RPMI7951 (cell line): ENCODE data around the gene SIX1. TPM values are rescaled to one million over a fixed set of nuclear protein-coding genes. Genes with fewer than 3 reads are reported as not detected.

Source experiments
- DNase-seq: peaks from one replicate; pipeline ENCODE4 v3.0.0-alpha.2; 2012; ENCODE audit warnings: low read depth
- total RNA-seq: library from RNA; depleted of rRNA; stranded (reverse); fragments of >200 nt; shearing (Covaris generic); gene quantifications from 2 replicates; pipeline ENCODE4 v1.2.3, GENCODE V29; 2014; rRNA removed

SIX1 gene
- total RNA-seq: 6.7 and 7.7 TPM in 2 replicates

GRCh38 chr14:60648934-60649874 is at the start of gene SIX1:
TSS of gene SIX1 (minus strand) at chr14:60649477. CDS start at chr14:60649189, 288 bp downstream.
- DNase-seq: peak; percentile 92

DNA sequence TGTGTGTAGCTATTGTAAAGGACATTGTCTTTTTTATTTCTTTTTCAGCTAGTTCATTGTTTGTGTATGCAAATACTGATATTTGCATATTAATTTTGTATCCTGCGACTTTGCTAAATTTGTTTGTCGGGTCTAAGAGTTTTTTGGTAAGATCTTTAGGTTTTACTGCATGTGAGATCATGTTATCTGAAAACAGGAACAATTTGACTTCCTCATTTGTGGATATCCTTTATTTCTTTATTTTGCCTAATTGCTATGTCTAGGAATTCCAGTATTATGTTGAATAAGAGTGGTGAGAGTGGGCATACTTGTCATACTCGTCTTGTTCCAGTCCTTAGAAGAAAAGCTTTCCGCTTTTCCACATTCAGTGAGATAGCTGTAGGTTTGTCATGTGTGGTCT is 46.0 kb upstream of the SIX1 start:
- DNase-seq: no peak

- DNase-seq: no peak
Measured at GRCh38 chr14:60691383-60692113, 42.3 kb upstream of the SIX1 start.

GRCh38 chr14:60686865-60687264 is 37.6 kb upstream of the SIX1 start:
- DNase-seq: no peak

DNA sequence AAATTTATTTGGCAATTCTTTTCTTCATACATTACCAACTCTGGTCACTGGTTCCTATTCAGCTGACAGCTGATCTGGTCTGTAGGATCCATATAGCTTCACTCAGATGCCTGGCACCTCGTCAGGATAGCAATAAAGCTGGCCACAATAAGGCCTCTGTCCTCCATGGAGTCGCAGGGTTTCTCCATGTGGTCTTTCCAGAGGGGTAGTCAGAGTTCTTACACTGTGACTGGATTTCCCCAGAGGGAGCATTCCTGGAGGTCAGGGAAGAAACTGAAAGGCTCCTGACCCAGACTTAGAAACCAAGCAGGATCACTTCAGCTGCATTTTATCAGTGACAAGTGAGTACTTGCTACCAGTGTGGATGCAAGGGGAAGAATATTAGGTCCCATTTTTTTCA is 34.9 kb upstream of the SIX1 start:
- peak; percentile 14 for DNase-seq

DNA sequence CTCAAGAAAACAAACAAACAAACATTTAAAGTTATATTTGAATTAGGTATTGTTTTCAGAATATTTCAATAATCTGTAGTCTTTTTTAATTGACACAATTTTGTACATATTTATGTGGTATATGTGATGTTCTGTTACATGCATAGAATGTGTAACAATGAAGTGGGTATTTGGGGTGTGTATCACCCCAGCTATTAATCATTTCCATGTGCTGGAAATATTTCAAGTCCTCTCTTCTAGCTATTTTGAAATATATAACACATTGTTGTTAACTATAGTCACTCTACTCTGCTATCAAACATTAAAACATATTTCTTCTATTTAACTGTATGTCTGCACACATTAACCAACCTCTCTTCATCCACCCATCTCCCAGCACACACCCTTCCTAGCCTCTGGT is 32.0 kb upstream of the SIX1 start:
- DNase-seq: no peak

DNA sequence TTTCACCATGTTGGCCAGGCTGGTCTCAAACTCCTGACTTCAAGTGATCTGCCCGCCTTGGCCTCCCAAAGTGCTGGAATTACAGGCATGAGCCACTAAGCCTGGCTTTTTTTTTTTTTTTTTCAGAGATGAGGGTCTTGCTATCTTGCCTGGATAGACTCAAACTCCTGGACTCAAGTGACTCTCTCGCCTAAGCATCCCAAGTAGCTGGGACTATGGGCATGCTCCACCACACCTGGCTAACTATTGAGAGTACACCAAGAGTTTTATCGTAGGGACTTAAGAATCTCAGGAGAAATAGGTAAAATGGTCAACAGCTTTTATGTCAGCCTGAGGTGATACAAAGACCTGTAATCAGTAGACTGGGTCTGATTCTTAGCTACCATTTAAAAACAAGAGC is 31.2 kb upstream of the SIX1 start:
- DNase-seq: no peak

GRCh38 chr14:60679566-60680258 is 30.4 kb upstream of the SIX1 start:
- DNase-seq: no peak

- DNase-seq: no peak
Measured at GRCh38 chr14:60677701-60678100, 28.4 kb upstream of the SIX1 start.

DNA sequence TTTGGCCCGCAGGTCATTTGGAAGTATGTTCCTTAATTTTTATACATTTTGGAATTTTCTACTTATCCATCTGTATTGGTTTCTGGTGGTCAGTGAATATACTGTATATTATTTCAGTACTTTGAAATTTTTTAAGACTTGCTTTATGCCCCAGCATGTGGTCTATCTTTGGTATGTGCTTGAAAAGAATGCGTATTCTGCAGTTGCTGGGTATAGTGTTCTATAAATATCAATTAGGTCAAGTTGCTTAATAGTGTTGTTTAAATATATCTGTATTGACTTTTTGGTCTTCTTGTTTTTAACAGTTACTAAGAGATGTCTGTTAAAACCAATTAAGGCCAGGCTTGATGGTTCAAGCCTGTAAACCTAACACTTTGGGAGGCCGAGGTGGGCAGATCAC is 21.7 kb upstream of the SIX1 start:
- DNase-seq: no peak

GRCh38 chr14:60668431-60669112 is 19.3 kb upstream of the SIX1 start:
- no peak for DNase-seq

GRCh38 chr14:60665177-60665550 is 15.9 kb upstream of the SIX1 start:
- no peak for DNase-seq

GRCh38 chr14:60662982-60663381 is 13.7 kb upstream of the SIX1 start:
- no peak for DNase-seq

DNA sequence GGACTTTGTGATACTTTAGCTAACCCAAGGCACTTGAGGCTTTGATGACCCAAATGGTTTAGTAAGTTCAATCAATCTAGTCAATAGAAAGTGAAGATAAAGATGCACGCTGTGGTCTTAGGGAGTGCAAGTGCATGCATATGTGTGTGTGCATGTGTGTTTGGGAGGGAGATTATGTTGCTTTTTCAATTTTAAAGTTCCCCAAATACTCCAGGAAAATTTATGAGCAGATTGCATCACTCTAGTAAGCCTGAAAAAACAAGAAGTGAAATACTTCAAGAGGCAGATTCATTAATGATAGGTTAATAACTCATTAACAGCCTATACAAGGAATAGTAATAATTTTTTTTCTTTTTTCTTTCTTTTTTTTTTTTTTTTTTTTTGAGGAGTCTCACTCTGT is 12.4 kb upstream of the SIX1 start:
- DNase-seq: no peak

DNA sequence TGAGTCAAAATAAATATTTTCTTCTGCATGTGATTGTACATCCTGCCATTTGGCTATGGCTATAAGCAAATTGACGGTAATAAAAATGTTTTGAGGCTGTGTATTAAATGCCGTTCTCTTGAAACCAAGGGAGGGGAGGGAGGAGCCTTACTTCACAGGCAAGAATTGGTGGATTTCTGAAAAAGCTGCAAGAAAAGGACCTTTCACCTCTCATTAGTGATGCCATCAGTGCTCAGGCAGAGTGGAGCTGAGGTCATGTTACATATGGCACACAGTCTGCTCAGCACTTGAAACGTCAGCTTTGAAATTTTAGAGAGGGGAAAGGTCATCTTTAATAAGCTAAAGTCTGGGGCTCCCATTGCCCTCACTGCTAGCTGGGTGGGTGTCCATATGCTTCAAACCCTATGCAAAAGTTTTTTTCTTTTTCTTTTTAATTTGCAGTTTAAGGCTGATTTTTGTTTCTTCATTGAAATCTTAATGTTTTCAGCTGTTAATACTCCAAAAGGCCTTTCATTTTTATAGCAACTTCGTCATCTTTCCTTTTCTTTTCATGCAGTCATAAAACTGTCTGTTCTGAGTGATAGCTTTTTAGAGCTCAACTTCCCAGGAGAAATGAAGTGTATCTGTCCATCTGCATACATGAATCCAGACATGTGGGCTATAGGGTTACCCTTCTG is 9.8 kb upstream of the SIX1 start:
- no peak for DNase-seq

DNA sequence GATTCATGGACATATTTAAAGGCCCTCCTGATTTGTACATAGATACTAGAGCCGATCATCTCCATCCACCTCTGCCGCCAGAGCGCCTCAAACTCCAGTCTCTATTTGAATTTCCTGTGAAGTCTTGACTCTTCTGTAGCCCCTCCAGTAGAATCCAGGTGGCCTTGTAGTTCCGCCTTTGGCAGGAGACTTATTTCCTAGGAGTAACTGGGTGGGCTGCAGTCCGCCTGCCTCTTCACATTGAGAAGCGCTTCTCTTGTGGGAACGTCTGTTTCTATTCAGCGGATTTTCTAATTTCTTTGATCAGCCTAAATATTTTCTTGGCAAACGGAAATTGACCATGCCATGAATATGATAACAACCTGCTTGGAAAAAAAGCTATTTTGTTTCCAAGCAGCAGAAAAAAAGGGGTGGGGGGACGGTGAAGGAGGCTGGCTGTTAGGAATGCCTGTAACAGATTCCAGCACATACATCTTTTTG is 9.0 kb upstream of the SIX1 start:
- no peak for DNase-seq

DNA sequence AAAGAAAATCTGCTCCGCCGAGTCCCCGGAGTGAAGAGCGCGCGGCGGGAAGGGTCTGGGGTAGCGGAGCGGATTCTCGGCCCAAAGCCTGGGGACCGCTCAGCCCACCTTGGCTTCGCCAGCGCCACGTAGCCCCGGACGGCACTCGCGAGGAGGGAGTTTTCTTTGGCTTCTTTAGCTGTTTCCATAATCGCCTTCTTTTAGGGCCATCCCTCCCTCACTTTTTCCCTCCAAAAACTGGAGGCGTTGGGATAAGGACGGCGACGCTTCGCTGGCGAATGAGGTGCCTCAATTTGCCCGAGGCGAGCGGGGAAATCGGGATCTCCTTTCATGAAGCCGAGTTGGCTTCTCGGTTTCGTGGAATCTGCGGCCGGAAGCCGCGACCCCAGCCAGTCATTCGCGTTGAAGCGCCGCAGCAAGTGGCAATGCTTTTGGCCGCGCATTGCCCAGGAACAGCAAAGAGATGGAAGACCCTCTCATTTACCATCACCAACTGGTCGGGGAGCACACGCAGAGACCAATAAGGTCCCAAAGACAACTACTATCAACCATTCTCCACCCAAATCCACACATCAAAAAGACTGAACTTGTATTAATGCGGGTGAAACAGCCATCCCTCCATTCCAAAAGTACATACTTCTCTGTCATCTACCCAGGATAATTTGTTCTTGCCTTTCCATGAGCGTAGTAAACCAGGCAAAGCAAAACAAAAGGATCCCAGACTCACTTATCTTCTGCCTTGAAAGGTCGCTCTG is 8.4 kb upstream of the SIX1 start:
- DNase-seq: peak; percentile 50

GRCh38 chr14:60656686-60657455 is 7.6 kb upstream of the SIX1 start:
- peak; percentile 61 for DNase-seq

- no peak for DNase-seq
Measured at GRCh38 chr14:60655898-60656685, 6.8 kb upstream of the SIX1 start.
